GM23248 (cell line): Measurements from ENCODE around the gene DOK5.

Experiments used
- EZH2 ChIP-seq: fragments of 200-600 bp; sonication (generic); IDR thresholded peaks from 2 replicates; pipeline ENCODE4 v1.6.1; 2018; ENCODE audit warnings: antibody characterized with exemption, mild to moderate bottlenecking; ENCODE audit not compliant: insufficient read depth, poor library complexity, severe bottlenecking
- EZH2phosphoT487 ChIP-seq: fragments of 200-600 bp; sonication (generic); IDR thresholded peaks from 2 replicates; pipeline ENCODE4 v1.6.1; 2018; ENCODE audit warnings: antibody characterized with exemption, moderate library complexity, mild to moderate bottlenecking, low read depth; ENCODE audit not compliant: insufficient read depth

- TF ChIP-seq EZH2phosphoT487 (no peak), EZH2 (no peak)
Observed at GRCh38 chr20:54485631-54486030, 10.2 kb downstream of the DOK5 start.
